ENCODE results near the gene RCOR1.
"Not testable (repeated sequence)": the region's sequence is repeated elsewhere in the genome, so short reads cannot be mapped to it uniquely, and the experiment has no call there.

RCOR1 gene

GRCh38 chr14:102758087-102758486 lies 165.6 kb downstream of the RCOR1 start:
- no peak for DNase-seq

GRCh38 chr14:102759456-102760187 lies 167.2 kb downstream of the RCOR1 start:
- no peak for DNase-seq

DNA sequence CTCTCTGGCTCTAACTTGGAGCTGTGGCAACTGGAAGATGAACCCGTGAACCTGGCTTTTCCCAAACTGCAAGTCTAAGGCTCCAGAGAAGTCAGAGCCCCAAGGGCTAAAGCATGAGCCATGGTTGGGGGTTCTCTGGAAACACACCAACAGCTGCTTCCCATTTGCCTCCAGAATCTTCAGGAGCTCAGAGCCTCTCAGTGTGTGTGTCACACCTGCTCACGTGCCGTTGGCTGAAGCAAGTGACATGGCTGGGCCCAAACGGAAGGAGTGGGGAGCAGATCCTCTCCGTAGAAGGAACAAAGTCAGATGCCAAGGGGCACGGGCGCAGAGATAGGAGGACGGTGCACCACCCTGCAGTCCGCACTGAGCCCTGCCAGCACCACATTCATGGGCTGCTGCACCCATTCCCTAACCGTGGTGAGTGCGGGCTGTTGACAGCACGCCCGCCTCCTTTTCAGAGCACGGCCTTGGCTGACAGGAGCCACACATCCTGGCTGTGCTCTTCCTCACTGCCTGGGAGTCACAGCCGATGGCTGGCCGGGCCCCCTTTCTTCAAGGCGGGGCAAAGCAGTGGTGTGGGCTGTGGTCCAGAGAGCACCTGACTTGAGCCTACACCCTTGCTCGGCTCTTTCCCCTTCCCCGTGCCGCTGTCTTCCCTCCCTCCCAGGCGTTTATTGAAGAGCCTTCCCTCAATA lies 168.2 kb downstream of the RCOR1 start:
- no peak for DNase-seq

DNA sequence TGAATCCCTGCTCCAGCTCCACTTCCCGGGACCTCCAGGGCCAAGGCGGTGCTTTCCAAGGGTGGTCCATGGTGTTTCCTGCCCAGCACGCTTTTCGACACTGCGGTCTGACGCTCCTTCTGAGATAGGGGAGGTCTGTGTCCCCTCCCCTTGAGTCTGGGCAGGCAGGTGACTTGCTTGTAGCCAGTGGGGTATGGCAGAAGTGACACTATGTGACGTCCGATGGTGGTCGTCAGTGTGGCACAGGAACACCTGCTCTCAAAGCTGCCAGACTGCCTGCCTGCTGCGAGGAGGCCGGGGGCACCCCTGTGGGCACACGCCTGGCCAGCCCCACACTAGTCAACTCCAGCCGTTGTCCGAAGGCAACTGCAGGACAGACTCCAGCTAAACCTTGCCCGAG lies 168.8 kb downstream of the RCOR1 start:
- DNase-seq, result no peak

DNA sequence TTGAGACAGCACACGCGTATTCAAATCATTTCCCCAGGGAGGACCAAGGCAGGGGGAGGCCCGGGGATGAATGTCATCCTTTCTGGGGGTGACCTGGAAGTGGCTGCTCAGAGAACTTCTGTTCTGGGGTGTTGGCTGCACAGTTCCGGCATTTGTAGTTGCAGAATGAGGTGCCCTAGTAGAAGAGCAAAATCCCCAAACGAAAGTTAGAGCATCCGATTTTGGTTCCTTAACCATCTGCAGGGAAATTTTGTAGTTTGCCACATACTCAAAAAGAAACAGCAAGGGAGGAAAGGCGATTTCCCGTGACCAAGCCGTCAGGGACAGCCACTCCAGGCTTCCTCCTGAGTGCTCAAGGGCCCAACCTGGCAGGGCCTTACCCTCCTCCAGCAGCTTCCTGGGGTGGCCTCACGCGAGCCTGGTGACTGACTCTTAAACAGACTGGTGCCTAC lies 171.8 kb downstream of the RCOR1 start:
- DNase-seq, result no peak

GRCh38 chr14:102765770-102766169 lies 173.3 kb downstream of the RCOR1 start:
- DNase-seq, result not testable (repeated sequence)

GRCh38 chr14:102768223-102769048 lies 176.0 kb downstream of the RCOR1 start:
- DNase-seq, result no peak

DNA sequence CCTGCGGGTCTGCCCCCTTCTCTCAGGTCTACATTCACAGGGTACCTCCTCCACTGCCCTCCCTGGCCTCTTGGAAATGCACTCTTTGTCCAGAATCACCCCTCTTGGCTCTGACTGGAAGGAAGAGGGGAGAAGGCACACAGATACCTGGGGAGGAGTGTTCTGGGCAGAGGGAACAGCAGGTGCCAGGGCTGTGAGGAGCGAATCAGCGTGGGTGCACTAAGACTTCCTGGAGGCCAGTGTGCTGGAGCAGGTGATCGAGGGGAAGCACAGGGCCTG lies 176.5 kb downstream of the RCOR1 start:
- no peak for DNase-seq

DNA sequence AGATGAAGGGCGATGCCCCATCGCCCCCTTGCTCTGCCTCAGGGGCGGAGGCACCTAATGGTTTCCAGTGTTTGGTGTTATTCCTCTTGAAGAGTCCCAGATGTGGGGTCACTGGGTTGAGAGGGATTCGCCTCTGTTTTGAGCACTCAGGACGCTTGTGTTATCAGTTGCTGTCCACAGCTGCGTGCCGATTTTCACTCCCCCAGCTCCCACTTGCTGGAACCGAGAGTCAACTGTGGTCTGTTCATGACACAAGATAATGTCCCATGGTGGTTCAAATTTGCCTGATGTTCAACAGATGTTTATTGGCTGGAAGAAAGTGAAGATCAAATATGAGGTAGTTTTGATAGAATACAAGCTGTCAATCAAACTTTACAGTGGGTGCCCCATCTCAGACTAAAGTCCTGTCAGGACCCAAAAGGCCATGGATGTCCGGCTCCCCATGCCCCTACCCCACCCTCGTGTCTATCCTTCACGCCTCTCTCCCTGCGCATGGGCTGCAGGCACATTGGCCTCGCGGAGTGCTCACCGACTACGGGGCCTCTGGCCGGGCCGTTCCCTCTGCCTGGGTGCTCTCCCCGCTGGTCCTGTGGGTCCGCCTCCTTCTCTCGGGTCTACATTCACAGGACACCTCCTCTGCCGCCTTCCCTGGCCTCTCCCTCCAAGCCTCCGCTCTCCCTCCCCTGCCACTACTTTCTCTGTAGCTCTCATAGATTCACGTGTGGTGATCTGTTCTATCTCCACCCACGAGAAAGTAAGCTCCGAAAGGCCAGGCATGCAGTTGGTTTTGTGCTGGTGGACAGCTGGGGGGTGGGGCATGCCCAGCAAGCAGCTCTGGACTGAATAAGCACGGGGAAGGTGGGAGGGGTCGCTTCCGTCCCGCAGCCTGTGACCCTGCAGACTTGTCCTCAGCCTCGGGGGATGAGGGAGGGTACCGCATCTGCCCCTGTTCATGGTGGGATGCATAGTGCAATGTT lies 178.0 kb downstream of the RCOR1 start:
- no peak for DNase-seq

DNA sequence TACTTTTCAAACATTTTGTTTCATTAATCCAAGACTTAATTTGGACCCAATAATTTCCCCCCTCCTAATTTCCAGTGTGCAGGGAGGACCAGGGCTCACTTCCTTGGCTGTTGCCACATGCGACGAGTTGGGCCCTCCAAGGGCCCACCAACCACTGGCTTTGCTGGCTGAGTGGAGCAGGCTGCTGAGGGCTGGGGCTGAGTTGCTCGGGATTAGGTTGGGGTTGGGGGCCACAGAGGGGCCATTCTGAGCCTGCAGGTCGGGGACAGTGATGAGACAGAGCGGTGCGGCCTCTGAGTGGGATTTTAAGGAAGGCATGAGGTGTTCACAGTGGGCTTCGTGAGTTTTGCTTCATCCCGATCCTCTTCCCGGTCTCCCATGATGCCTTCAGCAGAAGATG lies 178.7 kb downstream of the RCOR1 start:
- DNase-seq, result no peak

DNA sequence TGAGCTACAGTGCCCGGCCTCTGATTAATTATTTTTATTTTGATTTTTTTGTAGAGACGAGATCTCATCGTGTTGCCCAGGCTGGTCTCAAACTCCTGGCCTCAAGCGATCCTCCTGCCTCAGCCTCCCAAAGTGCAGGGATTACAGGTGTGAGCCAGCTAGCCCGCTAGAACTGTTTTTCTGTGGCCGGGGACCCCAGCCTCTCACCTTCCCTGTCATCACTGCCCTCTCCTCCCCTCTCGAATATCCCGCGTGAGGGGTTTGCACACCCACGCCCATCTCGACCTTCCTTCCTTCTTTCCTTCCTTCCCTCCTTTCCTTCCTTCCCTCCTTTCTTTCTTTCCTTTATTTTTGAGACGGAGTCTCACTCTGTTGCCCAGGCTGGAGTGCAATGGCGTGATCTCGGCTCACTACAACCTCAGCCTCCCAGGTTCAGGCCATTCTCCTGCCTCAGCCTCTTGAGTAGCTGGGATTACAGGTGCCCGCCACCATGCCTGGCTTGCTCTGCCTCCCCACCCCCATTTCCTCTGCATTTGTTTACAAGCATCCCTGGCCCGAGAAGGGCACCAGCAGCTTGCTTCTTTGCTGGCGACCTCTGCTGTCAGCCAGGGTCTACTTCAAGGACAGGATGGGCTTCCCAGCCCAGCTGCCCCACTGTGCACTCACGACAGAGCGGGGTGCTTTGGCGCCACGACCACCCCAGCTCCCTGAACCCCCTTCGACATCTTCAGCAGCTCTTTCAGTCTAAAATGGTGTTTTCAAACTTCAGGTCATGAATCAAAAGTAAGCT lies 180.5 kb downstream of the RCOR1 start:
- no peak for DNase-seq

GRCh38 chr14:102774391-102775153 lies 182.1 kb downstream of the RCOR1 start:
- DNase-seq, result peak; percentile 52

- DNase-seq, result no peak
These were observed 183.7 kb downstream of the RCOR1 start for GRCh38 chr14:102775855-102776760.

DNA sequence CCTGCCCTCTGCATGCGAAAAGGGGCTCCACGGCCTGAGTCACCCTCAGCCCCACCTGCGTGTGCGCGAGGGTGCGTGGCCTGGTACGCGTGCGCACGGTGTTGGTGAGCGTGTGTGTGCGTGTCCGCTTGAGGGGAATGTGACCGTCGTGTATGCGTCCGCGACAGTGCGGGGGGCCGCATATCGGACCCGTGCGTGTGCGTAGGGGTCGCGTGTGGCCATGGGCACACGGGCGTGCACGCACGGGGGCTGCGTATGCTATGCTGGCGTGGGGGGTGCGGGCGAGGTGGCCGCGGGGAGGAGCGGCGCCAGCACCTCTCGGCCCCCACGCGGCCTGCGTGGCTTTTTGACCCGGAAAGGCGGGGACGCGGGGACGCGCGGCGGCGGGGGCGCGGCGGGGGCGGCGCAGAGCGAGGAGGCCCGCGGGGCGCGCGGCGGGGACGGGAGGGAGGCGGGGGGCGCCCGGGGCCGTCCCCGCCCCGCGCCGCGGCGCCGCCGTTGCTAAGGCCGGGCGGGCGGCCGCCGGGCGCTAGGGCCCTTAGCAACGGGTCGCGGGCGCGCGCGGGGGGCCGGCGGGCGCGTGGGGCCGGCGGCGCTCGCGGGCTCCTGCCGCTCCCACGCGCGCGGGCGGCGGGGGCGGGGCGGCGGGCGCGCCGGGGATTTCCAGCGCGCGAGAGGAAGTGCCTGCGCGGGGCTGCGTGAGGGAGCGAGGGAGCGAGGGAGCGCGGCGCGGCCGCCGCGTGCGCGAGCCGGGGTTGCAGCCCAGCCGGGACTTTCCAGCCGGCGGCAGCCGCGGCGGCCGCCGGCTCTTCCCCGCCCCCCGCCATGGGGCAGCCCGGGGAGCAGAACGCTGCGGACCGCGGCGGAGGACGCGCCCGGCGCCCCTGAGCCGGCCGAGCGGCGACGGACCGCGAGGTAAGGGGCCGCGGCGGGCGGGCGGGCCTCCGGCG lies 184.6 kb downstream of the RCOR1 start, which contains the start of gene TRAF3:
TSS of gene TRAF3 (plus strand) at position 689 of the 950 bp plus-strand sequence. CDS start 92,753 bp downstream, outside the sequence.
- DNase-seq, result peak; percentile 80

- peak; percentile 11 for DNase-seq
These were observed 185.4 kb downstream of the RCOR1 start for GRCh38 chr14:102777711-102778337.

DNA sequence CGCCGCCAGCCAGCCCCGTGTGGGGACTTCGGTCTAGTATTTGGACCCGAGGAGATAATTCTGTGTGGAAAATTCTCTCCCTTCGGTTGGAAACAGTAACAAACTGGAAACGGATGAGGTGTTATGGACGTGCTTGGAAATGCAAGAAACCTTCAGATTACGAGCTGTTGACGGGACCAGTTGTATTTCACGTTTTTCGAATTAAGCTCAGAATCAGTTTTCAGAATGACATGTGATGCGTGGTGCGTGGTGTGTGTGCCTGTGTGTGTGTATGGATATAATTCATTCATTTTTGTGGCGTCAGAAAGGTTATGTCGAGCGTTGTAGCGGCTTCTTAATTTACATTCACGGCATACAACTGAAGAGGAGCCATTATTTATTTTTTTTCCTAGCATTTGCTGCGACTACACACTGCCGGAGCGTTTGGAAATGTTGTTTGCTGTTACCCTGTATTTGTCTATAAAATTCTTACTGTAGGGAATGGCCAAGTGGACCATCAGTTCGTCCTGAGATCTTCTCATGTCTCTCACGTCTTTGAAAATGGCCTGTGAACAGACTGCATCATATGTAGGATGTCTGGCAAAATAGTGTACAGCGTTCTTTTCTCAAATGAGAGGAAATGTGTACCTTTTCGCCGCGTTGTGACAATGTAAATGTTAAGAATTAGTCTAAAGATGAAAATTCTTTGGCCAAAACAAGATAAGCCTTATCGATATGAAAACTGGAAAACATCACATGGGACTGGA lies 186.1 kb downstream of the RCOR1 start:
- DNase-seq, result no peak

- no peak for DNase-seq
These were observed 186.6 kb downstream of the RCOR1 start for GRCh38 chr14:102779084-102779462.
